Stimulated activated naive CD8-positive, alpha-beta T cell treated with anti-CD3 and anti-CD28 coated beads, Interleukin-15, amount 100 ng/mL, for 72 hours (primary cell): ENCODE results near the gene IFNW1.
"Not testable (repeated sequence)": the region's sequence is repeated elsewhere in the genome, so short reads cannot be mapped to it uniquely, and the experiment has no call there.

ENCODE experiments used
- ATAC-seq: fragments of 150-1000 bp; cut with Tn5 transposase; 2 replicates; pipeline ENCODE4 v1.10.0; 2021; ENCODE audit warnings: mild to moderate bottlenecking, moderate library complexity
- DNase-seq, 2 donors: peaks; one replicate each; pipeline ENCODE4 v3.0.0; 2021 to 2022
- H3K27ac Mint-ChIP-seq, 2 donors: one replicate each; pipeline ENCODE4 v1.8.0; 2022; ENCODE audit warnings: mild to moderate bottlenecking in 2 of 2, mixed read lengths in 2 of 2, moderate library complexity in 2 of 2
- H3K27me3 Mint-ChIP-seq: one replicate; pipeline ENCODE4 v1.8.0; 2022; ENCODE audit warnings: mixed read lengths
- H3K4me1 Mint-ChIP-seq: one replicate; pipeline ENCODE4 v1.8.0; 2022; ENCODE audit warnings: mild to moderate bottlenecking, mixed read lengths
- H3K4me3 Mint-ChIP-seq, 2 donors: one replicate each; pipeline ENCODE4 v1.8.0; 2022; ENCODE audit warnings: mild to moderate bottlenecking in 2 of 2, mixed read lengths in 2 of 2, moderate library complexity in 1 of 2
- H3K9me3 Mint-ChIP-seq, 2 donors: one replicate each; pipeline ENCODE4 v1.8.0; 2022; ENCODE audit warnings: mixed read lengths in 2 of 2

Gene IFNW1

GRCh38 chr9:21128186-21128585 lies 13.4 kb downstream of the IFNW1 start:
- DNase-seq, H3K4me3 Mint-ChIP-seq, H3K4me1 Mint-ChIP-seq, ATAC-seq, H3K27ac Mint-ChIP-seq: not testable (repeated sequence)
- Mint-ChIP-seq H3K9me3 (peaks cover 7 to 16% of the 10 kb centered on the region in 2 donors), H3K27me3 (peaks cover 16% of the 10 kb centered on the region)

- H3K4me1 Mint-ChIP-seq, result peaks cover 26% of the 10 kb centered on the region
- H3K4me3 Mint-ChIP-seq, result no peak overlapping the region
- H3K9me3 Mint-ChIP-seq, result peaks cover 0 to 7% of the 10 kb centered on the region in 2 donors
- ATAC-seq (peak; percentile 94), DNase-seq (peak in 1 of 2 donors; percentile 32)
- peaks cover 50% of the 10 kb centered on the region for H3K27me3 Mint-ChIP-seq
- H3K27ac Mint-ChIP-seq, result peak overlapping the region in 1 of 2 donors; percentile 62
Measured at GRCh38 chr9:21121595-21122251, 19.9 kb downstream of the IFNW1 start.

GRCh38 chr9:21121079-21121478 lies 20.6 kb downstream of the IFNW1 start:
- H3K4me3 Mint-ChIP-seq, result no peak overlapping the region
- peaks cover 26% of the 10 kb centered on the region for H3K4me1 Mint-ChIP-seq
- peaks cover 0 to under 1% of the 10 kb centered on the region in 2 donors for H3K9me3 Mint-ChIP-seq
- H3K27me3 Mint-ChIP-seq, result peaks cover 49% of the 10 kb centered on the region
- ATAC-seq (peak; percentile 84), DNase-seq (peak in 1 of 2 donors; percentile 35)
- no peak overlapping the region for H3K27ac Mint-ChIP-seq

- Mint-ChIP-seq H3K27ac (peak overlapping the region in 1 of 2 donors; percentile 21), H3K9me3 (no peaks in the 10 kb centered on the region), H3K27me3 (peaks cover 42% of the 10 kb centered on the region), H3K4me3 (no peak overlapping the region), H3K4me1 (peaks cover 26% of the 10 kb centered on the region)
- DNase-seq, result no peak
- peak; percentile 47 for ATAC-seq
Measured at GRCh38 chr9:21119093-21119770, 22.4 kb downstream of the IFNW1 start.

- H3K4me1 Mint-ChIP-seq, result peaks cover 4% of the 10 kb centered on the region
- ATAC-seq (no peak), DNase-seq (no peak)
- H3K27ac Mint-ChIP-seq, result no peak overlapping the region
- H3K9me3 Mint-ChIP-seq, result no peaks in the 10 kb centered on the region
- peaks cover 27% of the 10 kb centered on the region for H3K27me3 Mint-ChIP-seq
- no peak overlapping the region for H3K4me3 Mint-ChIP-seq
Measured at GRCh38 chr9:21114311-21114710, 27.3 kb downstream of the IFNW1 start.

- H3K27ac Mint-ChIP-seq, result no peak overlapping the region
Measured at GRCh38 chr9:21110708-21111576, 30.7 kb downstream of the IFNW1 start.

GRCh38 chr9:21104787-21105186 lies 36.8 kb downstream of the IFNW1 start:
- Mint-ChIP-seq H3K4me1 (peaks cover 8% of the 10 kb centered on the region), H3K27me3 (no peaks in the 10 kb centered on the region), H3K27ac (no peak overlapping the region), H3K9me3 (no peaks in the 10 kb centered on the region), H3K4me3 (no peak overlapping the region)
- ATAC-seq (no peak), DNase-seq (no peak)

More at GRCh38 chr9:21110708-21111576, 30.7 kb downstream of the IFNW1 start:
- DNase-seq, result peak in 1 of 2 donors; percentile 42
- no peaks in the 10 kb centered on the region for H3K27me3 Mint-ChIP-seq
- ATAC-seq, result peak; percentile 87
- H3K4me3 Mint-ChIP-seq, result no peak overlapping the region
- no peaks in the 10 kb centered on the region for H3K9me3 Mint-ChIP-seq
- H3K4me1 Mint-ChIP-seq, result no peaks in the 10 kb centered on the region

GRCh38 chr9:21102305-21102704 lies 39.3 kb downstream of the IFNW1 start:
- peaks cover 0 to 3% of the 10 kb centered on the region in 2 donors for H3K9me3 Mint-ChIP-seq
- H3K4me1 Mint-ChIP-seq, result peaks cover 11% of the 10 kb centered on the region
- H3K27ac Mint-ChIP-seq, result no peak overlapping the region
- ATAC-seq (no peak), DNase-seq (no peak)
- H3K27me3 Mint-ChIP-seq, result no peaks in the 10 kb centered on the region
- H3K4me3 Mint-ChIP-seq, result no peak overlapping the region

GRCh38 chr9:21097817-21098216 lies 43.8 kb downstream of the IFNW1 start:
- peaks cover 4 to 6% of the 10 kb centered on the region in 2 donors for H3K9me3 Mint-ChIP-seq
- H3K4me1 Mint-ChIP-seq, result peaks cover 39% of the 10 kb centered on the region
- ATAC-seq (no peak), DNase-seq (no peak)
- H3K4me3 Mint-ChIP-seq, result peak overlapping the region in 1 of 2 donors; percentile 83
- peak overlapping the region; percentile 99 for H3K27ac Mint-ChIP-seq
- H3K27me3 Mint-ChIP-seq, result no peaks in the 10 kb centered on the region

GRCh38 chr9:21096901-21097255 lies 44.8 kb downstream of the IFNW1 start:
- Mint-ChIP-seq H3K27me3 (no peaks in the 10 kb centered on the region), H3K9me3 (peaks cover 6 to 8% of the 10 kb centered on the region in 2 donors), H3K4me1 (peaks cover 46% of the 10 kb centered on the region), H3K4me3 (peak overlapping the region; percentile 82 to 83), H3K27ac (peak overlapping the region; percentile 99)
- DNase-seq (no peak), ATAC-seq (no peak)

- peaks cover 51% of the 10 kb centered on the region for H3K4me1 Mint-ChIP-seq
- ATAC-seq (peak; percentile 94), DNase-seq (peak; percentile 59 to 70)
- H3K4me3 Mint-ChIP-seq, result peak overlapping the region; percentile 82 to 83
- H3K27me3 Mint-ChIP-seq, result no peaks in the 10 kb centered on the region
- peaks cover 6 to 8% of the 10 kb centered on the region in 2 donors for H3K9me3 Mint-ChIP-seq
- H3K27ac Mint-ChIP-seq, result peak overlapping the region; percentile 99
Measured at GRCh38 chr9:21096172-21096900, 45.3 kb downstream of the IFNW1 start.

- peak overlapping the region; percentile 99 for H3K27ac Mint-ChIP-seq
- ATAC-seq (no peak), DNase-seq (no peak)
- no peaks in the 10 kb centered on the region for H3K27me3 Mint-ChIP-seq
- H3K9me3 Mint-ChIP-seq, result peaks cover 6 to 8% of the 10 kb centered on the region in 2 donors
- peaks cover 52% of the 10 kb centered on the region for H3K4me1 Mint-ChIP-seq
- H3K4me3 Mint-ChIP-seq, result peak overlapping the region; percentile 82 to 83
Measured at GRCh38 chr9:21095561-21095960, 46.1 kb downstream of the IFNW1 start.
